Frontal cortex (tissue), 4 donors: ENCODE data around the gene LIN28B. TPM values are rescaled to one million over a fixed set of nuclear protein-coding genes. Genes with fewer than 3 reads are reported as not detected.
"Not testable (repeated sequence)": the region's sequence is repeated elsewhere in the genome, so short reads cannot be mapped to it uniquely, and the experiment has no call there.

Experiments used
- DNase-seq, 2 donors: peaks; one replicate each; pipeline ENCODE4 v3.0.0; 2012; ENCODE audit warnings: low spot score in 2 of 2
- FAIRE-seq: peaks from 2 replicates; lab custom pipeline; 2012; peaks lifted over from hg19 to GRCh38; lab: Jason Lieb, UNC
- total RNA-seq: library from RNA; depleted of rRNA; stranded (reverse); fragments of >200 nt; gene quantifications from one replicate; pipeline ENCODE4 v1.2.3, GENCODE V29; 2014
- donor health status: control.
- donor health status: control.
- donor health status: control.

LIN28B gene
- total RNA-seq, 1 donor from 2014 or later: 0.41 TPM

GRCh38 chr6:105056646-105057045 lies 99.7 kb downstream of the LIN28B start:
- DNase-seq (no peak), FAIRE-seq (no peak)

GRCh38 chr6:105057160-105057559 lies 100.3 kb downstream of the LIN28B start:
- FAIRE-seq (no peak), DNase-seq (no peak)

GRCh38 chr6:105058316-105058715 lies 101.4 kb downstream of the LIN28B start:
- FAIRE-seq: no peak
- DNase-seq: no peak

- no peak for FAIRE-seq
- no peak for DNase-seq
Measured at GRCh38 chr6:105058846-105059245, 101.9 kb downstream of the LIN28B start.

GRCh38 chr6:105066233-105066632 lies 109.3 kb downstream of the LIN28B start:
- DNase-seq (no peak), FAIRE-seq (no peak)

- DNase-seq (no peak), FAIRE-seq (no peak)
Measured at GRCh38 chr6:105066836-105067235, 109.9 kb downstream of the LIN28B start.

- FAIRE-seq (no peak), DNase-seq (no peak)
Measured at GRCh38 chr6:105067329-105067728, 110.4 kb downstream of the LIN28B start.

GRCh38 chr6:105068407-105068806 lies 111.5 kb downstream of the LIN28B start:
- DNase-seq: no peak
- FAIRE-seq: no peak

GRCh38 chr6:105069821-105070445 lies 113.0 kb downstream of the LIN28B start:
- no peak for DNase-seq
- no peak for FAIRE-seq

- FAIRE-seq (no peak), DNase-seq (no peak)
Measured at GRCh38 chr6:105072798-105073199, 115.9 kb downstream of the LIN28B start.

- DNase-seq (no peak), FAIRE-seq (no peak)
Measured at GRCh38 chr6:105075210-105075609, 118.3 kb downstream of the LIN28B start.

- FAIRE-seq: peak; percentile 15
- DNase-seq: not testable (repeated sequence)
Measured at GRCh38 chr6:105076418-105076817, 119.5 kb downstream of the LIN28B start.

- DNase-seq: peak; percentile 8 to 10
- FAIRE-seq: peak; percentile 98
Measured at GRCh38 chr6:105077596-105078385, 120.9 kb downstream of the LIN28B start.

- FAIRE-seq (no peak), DNase-seq (no peak)
Measured at GRCh38 chr6:105078386-105078708, 121.4 kb downstream of the LIN28B start.

GRCh38 chr6:105080279-105080678 lies 123.4 kb downstream of the LIN28B start:
- FAIRE-seq (no peak), DNase-seq (no peak)

GRCh38 chr6:105081662-105082061 lies 124.8 kb downstream of the LIN28B start:
- not testable (repeated sequence) for DNase-seq, FAIRE-seq

GRCh38 chr6:105087571-105088211 lies 130.8 kb downstream of the LIN28B start:
- FAIRE-seq (peak; percentile 95), DNase-seq (peak; percentile 17 to 33)

GRCh38 chr6:105091140-105091829 lies 134.4 kb downstream of the LIN28B start:
- FAIRE-seq (no peak), DNase-seq (no peak)

- no peak for FAIRE-seq
- DNase-seq: no peak
Measured at GRCh38 chr6:105094133-105094640, 137.3 kb downstream of the LIN28B start.

GRCh38 chr6:105095139-105095538 lies 138.2 kb downstream of the LIN28B start:
- FAIRE-seq: no peak
- DNase-seq: no peak
